ENCODE data around the gene RPTOR. TPM values are rescaled to one million over a fixed set of nuclear protein-coding genes. Genes with fewer than 3 reads are reported as not detected.
A peak's percentile ranks its signal among the peaks of the same experiment; 100 is the strongest.
"Not testable (repeated sequence)": the region's sequence is repeated elsewhere in the genome, so short reads cannot be mapped to it uniquely, and the experiment has no call there.

Gene RPTOR
- total RNA-seq, 1 experiment from 2014 or later, result 66.7 TPM

- H3K4me1 Mint-ChIP-seq (ENCODE audit: low read depth, unreplicated experiment), result no peaks in the 10 kb centered on the region
- Histone ChIP-seq H3K36me3 (ENCODE audit: control insufficient read depth, insufficient read depth, low read length) (no peaks in the 10 kb centered on the region), H3K4me3 (ENCODE audit: low read depth, low read length) (no peak overlapping the region), H3K9me3 (no peaks in the 10 kb centered on the region), H3K4me1 (no peaks in the 10 kb centered on the region), H3K27me3 (replicated peaks; ENCODE audit: control insufficient read depth, insufficient read depth, low read length) (no peaks in the 10 kb centered on the region)
- H3K9me3 Mint-ChIP-seq (ENCODE audit: unreplicated experiment), result no peaks in the 10 kb centered on the region
- peak in 1 of 2 experiments; percentile 23 for DNase-seq
- no peak for TF ChIP-seq CTCF (IDR thresholded peaks at IDR 0.05; ENCODE audit: insufficient read depth in 1 of 2, low read depth in 1 of 2, low read length in 1 of 2, severe bottlenecking in 1 of 2, unreplicated experiment in 1 of 2)
- H3K36me3 Mint-ChIP-seq (ENCODE audit: insufficient read depth, unreplicated experiment), result peaks cover 8% of the 10 kb centered on the region
- peak overlapping the region; percentile 32 for H3K27ac Mint-ChIP-seq (ENCODE audit: unreplicated experiment)
- H3K27me3 Mint-ChIP-seq (ENCODE audit: insufficient read depth, unreplicated experiment), result no peaks in the 10 kb centered on the region
- H3K4me3 Mint-ChIP-seq (ENCODE audit: unreplicated experiment), result no peak overlapping the region
- BruUV-seq (replicated peaks), result no TSS peak
- ChIA-PET CTCF (no interaction called here), POLR2A (no interaction called here)
- intact Hi-C loops (cut with micrococcal nuclease; ENCODE audit: unreplicated experiment), result no loop called here
Observed at GRCh38 chr17:80873307-80873951, 328.8 kb downstream of the RPTOR start.

GRCh38 chr17:80874866-80875445 lies 330.3 kb downstream of the RPTOR start:
- no peak overlapping the region for H3K4me3 ChIP-seq (ENCODE audit: low read depth, low read length)
- intact Hi-C loops (cut with micrococcal nuclease; ENCODE audit: unreplicated experiment), result no loop called here
- H3K27me3 ChIP-seq (replicated peaks; ENCODE audit: control insufficient read depth, insufficient read depth, low read length), result no peaks in the 10 kb centered on the region
- BruUV-seq (replicated peaks), result no TSS peak
- POLR2A ChIA-PET, result no interaction called here
- H3K4me1 ChIP-seq, result no peaks in the 10 kb centered on the region
- Mint-ChIP-seq H3K27ac (ENCODE audit: unreplicated experiment) (no peak overlapping the region), H3K36me3 (ENCODE audit: insufficient read depth, unreplicated experiment) (peaks cover 8% of the 10 kb centered on the region), H3K4me3 (ENCODE audit: unreplicated experiment) (no peak overlapping the region), H3K27me3 (ENCODE audit: insufficient read depth, unreplicated experiment) (no peaks in the 10 kb centered on the region), H3K9me3 (ENCODE audit: unreplicated experiment) (no peaks in the 10 kb centered on the region), H3K4me1 (ENCODE audit: low read depth, unreplicated experiment) (no peaks in the 10 kb centered on the region)
- CTCF ChIA-PET, result no interaction called here
- no peak for TF ChIP-seq CTCF (IDR thresholded peaks at IDR 0.05; ENCODE audit: insufficient read depth in 1 of 2, low read depth in 1 of 2, low read length in 1 of 2, severe bottlenecking in 1 of 2, unreplicated experiment in 1 of 2)
- no peaks in the 10 kb centered on the region for H3K36me3 ChIP-seq (ENCODE audit: control insufficient read depth, insufficient read depth, low read length)
- no peak for DNase-seq
- no peaks in the 10 kb centered on the region for H3K9me3 ChIP-seq

- POLR2A ChIA-PET; H3K27me3 Mint-ChIP-seq (ENCODE audit: insufficient read depth, unreplicated experiment); CTCF ChIA-PET; H3K4me3 Mint-ChIP-seq (ENCODE audit: unreplicated experiment); H3K36me3 ChIP-seq (ENCODE audit: control insufficient read depth, insufficient read depth, low read length); BruUV-seq (replicated peaks); H3K4me3 ChIP-seq (ENCODE audit: low read depth, low read length); DNase-seq; H3K4me1 ChIP-seq; intact Hi-C loops (cut with micrococcal nuclease; ENCODE audit: unreplicated experiment); H3K27me3 ChIP-seq (replicated peaks; ENCODE audit: control insufficient read depth, insufficient read depth, low read length); H3K4me1 Mint-ChIP-seq (ENCODE audit: low read depth, unreplicated experiment); H3K27ac Mint-ChIP-seq (ENCODE audit: unreplicated experiment); H3K9me3 ChIP-seq; H3K9me3 Mint-ChIP-seq (ENCODE audit: unreplicated experiment): not testable (repeated sequence)
- peaks cover 14% of the 10 kb centered on the region for H3K36me3 Mint-ChIP-seq (ENCODE audit: insufficient read depth, unreplicated experiment)
Observed at GRCh38 chr17:80875480-80875995, 330.9 kb downstream of the RPTOR start.

GRCh38 chr17:80876456-80876949 lies 331.9 kb downstream of the RPTOR start:
- DNase-seq; H3K4me3 ChIP-seq (ENCODE audit: low read depth, low read length); H3K9me3 ChIP-seq; H3K27me3 Mint-ChIP-seq (ENCODE audit: insufficient read depth, unreplicated experiment); POLR2A ChIA-PET; H3K36me3 ChIP-seq (ENCODE audit: control insufficient read depth, insufficient read depth, low read length); intact Hi-C loops (cut with micrococcal nuclease; ENCODE audit: unreplicated experiment); H3K4me3 Mint-ChIP-seq (ENCODE audit: unreplicated experiment); BruUV-seq (replicated peaks); H3K9me3 Mint-ChIP-seq (ENCODE audit: unreplicated experiment); H3K4me1 ChIP-seq; H3K27ac Mint-ChIP-seq (ENCODE audit: unreplicated experiment); H3K27me3 ChIP-seq (replicated peaks; ENCODE audit: control insufficient read depth, insufficient read depth, low read length); CTCF ChIA-PET; H3K4me1 Mint-ChIP-seq (ENCODE audit: low read depth, unreplicated experiment): not testable (repeated sequence)
- peaks cover 23% of the 10 kb centered on the region for H3K36me3 Mint-ChIP-seq (ENCODE audit: insufficient read depth, unreplicated experiment)
